ENCODE measurements around the gene VAT1L.

VAT1L gene

GRCh38 chr16:77836801-77837200, 48.4 kb downstream of the VAT1L start:
- DNase-seq = no peak

- DNase-seq = no peak
Observed at GRCh38 chr16:77838597-77839255, 50.4 kb downstream of the VAT1L start.

DNA sequence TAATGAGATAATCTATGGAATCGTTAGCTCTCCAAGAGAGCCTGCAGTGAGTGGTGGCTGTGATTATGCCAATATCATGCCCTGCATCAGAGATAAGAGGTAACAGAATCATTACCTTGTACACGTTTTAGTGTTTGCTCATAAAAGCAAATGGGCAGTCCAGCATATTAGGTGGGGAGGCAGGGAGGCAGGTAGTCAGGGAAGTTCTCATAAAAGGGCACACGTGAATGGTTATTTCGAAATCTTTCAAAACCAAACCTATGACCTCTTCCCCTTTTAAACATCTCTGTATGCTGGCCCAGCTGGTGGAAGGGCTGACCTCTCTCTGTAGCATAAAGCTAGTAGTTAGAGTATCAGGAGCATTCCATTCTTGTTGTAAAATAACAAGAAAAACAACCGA, 51.7 kb downstream of the VAT1L start:
- peak; percentile 41 for DNase-seq

DNA sequence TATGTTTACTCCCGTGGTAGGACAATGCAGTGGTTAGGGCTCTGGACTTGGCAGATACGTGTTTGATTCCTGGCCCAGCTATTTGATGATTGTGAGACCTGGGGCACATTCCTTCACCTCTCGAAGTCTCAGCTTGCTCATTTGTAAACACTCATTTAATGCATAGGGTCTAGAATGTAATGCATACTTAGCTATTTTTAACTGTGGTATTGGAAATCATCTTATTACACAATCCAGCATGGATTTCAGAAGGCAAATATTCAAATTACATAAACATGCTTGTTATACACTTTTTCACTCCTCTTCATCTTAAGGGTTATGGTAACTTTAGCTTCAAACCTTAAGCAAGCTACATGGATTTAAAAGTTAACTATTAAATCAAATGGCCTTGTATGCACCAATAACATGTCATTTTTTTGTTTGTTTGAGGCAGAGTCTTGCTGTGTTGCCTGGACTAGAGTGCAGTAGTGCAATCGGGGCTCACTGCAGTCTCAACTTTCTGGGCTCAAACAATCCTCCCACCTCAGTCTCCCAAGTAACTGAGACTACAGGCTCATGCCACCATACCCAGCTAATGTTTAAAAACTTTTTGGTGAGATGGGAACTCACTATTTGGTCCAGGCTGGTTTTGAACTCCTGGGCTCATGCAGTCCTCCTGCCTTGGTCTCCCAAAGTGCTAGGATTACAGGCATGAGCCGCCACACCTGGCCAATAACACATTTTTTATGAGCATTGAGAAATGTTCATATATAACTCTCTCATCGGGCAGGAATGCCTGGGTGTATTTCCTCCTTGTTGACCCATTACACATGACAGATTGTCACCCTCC, 52.5 kb downstream of the VAT1L start:
- DNase-seq = peak; percentile 5

GRCh38 chr16:77841502-77841763, 53.1 kb downstream of the VAT1L start:
- no peak for DNase-seq

- DNase-seq = no peak
Observed at GRCh38 chr16:77842468-77842867, 54.1 kb downstream of the VAT1L start.

DNA sequence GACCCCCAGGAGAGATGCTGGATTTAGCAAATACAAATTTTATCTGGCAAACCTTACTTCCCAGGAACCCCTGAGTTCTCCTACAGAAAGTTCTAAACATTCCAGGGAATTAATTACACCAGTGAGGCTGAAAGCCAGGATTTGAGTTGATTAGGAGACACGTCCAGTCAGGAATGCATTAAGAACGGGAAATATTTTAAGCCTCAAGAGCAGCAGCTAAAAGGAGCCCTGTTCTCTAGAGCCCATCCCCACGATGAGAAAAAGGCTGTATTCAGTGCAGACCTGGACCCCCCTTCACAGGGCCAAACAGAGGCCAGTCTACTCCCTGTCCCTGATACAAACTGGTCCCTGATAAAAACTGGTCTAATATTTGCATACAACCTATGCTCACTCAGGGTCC, 55.0 kb downstream of the VAT1L start:
- no peak for DNase-seq

DNA sequence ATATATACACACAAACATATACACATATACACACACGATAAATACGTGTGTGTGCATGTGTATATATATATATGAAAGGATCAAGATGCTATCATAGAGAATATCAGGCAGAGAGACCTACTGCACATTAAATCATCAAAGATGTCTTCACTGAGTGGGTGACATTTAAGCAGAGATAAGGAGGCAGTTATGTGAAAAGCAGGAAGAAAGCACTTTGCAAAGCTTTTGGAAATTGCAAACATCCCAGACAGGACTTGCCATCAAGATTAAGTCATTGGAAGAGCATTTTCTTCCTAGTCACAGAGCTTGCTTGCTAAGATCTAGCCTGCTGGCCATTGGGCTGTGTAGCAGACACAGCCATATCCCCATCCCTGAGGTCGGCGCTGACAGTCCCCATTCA, 56.4 kb downstream of the VAT1L start:
- no peak for DNase-seq

GRCh38 chr16:77849646-77850258, 61.4 kb downstream of the VAT1L start:
- no peak for DNase-seq

- no peak for DNase-seq
Observed at GRCh38 chr16:77850636-77851333, 62.4 kb downstream of the VAT1L start.

DNA sequence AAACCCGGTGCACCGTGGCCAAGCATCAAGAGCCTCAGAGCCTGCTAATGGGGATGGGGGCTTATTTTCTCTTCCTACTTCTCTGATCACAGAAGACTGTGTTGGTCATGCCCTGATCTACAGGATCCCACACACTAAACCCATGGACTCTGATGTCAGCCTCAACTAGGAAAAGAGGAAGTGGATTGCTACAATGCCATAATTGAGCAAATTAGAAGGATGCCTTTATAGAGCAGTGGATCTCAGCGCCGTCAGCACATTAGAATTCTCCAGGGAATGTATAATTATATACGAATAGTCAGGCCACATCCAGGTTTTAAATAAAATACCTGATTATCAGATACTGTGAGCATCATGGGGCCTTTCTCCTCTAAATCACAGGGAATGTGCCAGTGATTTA, 64.8 kb downstream of the VAT1L start:
- peak; percentile 75 for DNase-seq

DNA sequence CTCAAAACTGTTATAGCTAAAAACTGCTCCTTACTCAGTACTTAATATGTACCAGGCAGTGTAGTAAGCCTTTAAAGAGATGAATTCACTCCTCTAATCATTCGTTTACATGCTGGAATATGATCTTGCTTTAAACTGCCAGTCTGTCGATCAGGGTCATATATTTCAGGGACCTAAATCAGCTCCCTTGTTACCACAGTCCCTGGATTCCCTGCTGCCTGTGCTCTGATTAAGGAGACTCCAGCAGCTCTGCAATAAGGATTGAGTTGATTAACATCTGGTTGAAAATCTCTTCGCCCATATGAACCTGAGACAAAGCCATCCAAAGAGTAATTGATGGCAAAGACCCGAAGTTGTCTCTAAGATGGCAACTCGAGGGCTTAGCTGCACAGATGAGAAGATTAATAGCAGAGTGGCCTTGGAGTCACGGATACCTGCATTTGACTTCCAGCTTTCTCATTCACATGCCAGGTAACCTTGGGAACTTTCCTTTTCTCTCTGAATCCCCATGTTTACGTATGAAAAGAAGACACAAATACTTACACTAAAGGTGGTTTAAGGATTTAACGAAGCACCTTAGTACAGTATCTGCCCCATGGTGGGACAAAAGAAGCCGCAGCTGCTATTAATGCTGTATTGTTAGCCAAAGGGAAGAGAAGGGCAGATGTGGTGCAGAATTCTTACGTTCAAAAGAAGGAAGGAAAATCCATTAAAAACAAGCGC, 68.2 kb downstream of the VAT1L start:
- no peak for DNase-seq

GRCh38 chr16:77858060-77858459, 69.7 kb downstream of the VAT1L start:
- no peak for DNase-seq

DNA sequence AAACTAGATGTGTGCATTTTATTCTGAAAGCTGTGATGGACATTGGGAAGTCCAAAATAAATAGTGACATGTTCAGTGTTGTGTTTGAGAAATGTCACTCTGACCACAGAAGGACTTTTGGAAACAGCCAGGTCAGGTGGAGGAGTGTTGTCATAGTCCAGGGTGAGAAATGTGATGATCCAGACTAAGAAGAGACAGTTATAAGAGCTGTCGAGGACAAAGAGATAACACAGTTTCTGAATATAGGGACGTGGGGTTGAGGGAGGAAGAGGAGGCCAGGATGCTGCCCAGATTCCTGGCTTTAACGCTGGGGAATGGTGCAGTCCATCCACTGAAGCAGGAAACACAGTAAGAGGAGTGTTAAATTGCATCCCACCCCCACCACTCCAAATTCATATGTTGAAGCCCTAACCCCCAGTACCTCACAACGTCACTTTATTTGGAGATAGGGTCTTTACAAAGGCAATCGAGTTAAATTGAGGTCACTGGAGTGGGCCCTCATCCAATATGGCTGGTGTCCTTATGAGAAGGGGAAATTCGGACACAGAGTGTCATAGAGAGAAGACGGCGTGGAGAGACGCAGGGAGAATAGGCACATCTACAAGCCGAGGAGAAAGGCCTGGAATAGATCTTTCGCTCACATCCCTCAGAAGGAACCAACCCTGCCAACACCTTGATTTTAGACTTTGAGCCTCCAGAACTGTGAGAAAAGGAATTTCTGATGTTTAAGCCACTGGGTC, 71.3 kb downstream of the VAT1L start:
- DNase-seq = no peak

DNA sequence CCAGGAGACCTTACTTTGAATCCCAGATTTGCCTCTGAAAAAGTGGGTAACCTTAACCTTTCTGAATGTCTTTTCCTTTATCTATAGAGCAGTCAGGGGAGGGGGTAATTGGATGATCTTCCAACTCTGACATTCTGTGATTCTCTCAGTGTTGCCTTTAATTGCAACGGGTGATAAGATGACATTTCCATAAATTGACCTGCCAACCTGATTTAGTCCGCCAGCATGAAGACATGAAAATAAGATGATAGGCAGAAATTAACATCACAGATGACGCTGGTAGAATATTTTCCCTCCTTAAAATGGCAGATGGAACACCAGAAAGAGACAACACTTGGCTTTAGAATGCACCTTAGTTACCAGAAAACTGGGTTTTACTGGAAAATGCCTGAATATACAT, 72.6 kb downstream of the VAT1L start:
- DNase-seq = no peak

- no peak for DNase-seq
Observed at GRCh38 chr16:77863250-77863649, 74.9 kb downstream of the VAT1L start.

GRCh38 chr16:77866752-77867151, 78.4 kb downstream of the VAT1L start:
- no peak for DNase-seq

DNA sequence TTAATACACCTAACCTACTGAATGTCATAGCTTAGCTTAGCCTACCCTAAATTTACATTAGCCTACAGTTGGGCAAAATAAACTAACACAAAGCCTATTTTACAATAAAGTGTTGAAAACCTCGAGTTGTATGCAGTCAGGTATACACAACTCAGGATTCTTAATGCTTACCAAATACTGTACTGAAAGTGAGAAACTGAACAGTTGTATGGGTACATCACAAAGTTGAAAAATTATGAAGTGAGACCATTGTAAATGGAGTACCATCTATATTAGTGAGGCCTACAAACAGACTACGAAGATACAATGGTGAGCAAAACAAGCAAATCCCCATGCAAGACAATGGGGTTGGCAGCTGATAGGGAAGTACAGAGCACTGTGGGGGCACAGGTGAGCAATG, 79.7 kb downstream of the VAT1L start:
- no peak for DNase-seq

DNA sequence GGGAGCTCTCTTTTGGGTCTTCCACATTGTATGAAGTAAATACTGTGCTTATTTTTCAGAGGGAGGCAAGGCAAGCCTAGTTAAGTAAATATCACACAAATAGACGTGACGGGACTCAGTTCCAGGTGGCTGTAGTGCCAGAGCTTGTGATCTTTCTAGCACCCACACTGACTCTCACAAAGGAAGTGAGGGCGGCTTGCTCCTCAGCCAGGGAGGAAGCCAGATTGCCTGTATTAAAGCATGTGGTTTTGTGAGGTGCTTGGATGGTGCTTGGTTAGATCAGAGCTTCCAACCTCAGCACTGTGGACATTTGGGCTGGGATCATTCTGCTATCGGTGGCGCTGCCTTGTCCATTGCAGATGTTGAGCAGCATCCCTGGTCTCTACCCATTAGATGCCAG, 80.1 kb downstream of the VAT1L start:
- peak; percentile 44 for DNase-seq

DNA sequence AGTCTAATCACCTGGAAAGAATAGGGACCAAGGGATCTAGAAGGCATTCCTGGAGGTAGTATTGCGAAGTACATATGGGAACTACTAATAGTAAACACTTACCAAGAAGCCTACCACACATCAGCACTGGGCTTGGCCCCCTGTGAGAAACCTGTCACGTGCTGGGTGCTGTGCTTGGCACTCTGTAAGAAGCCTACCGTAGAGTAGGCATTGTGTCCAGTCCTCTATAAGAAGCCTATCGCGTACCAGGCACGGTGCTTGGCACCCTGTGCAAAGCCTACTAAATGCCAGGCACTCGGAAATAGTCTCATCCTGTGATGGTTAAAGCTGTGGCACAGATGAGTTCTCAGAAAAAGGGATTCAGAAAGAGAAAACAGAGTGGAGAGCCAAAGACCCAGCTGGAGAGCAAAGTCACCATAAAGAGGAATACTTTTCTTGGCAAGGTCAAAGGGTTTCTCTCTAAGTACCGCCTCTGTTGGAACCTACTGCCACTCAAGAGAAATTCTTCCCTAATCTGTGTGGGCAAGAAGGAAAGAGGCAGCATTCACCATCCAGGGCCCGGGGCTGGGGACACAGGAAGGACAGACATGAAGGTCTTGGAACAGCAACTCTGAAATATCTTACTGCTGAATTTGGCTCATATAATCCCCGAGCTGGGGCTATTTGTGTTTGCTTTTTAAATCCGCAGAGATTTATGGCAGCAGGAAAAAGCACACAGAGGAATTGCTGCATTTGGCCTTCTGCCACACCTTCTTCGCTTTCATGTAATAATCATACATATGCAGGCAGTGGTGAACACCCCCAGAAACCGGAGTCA, 81.8 kb downstream of the VAT1L start:
- DNase-seq = no peak

GRCh38 chr16:77871932-77872331, 83.6 kb downstream of the VAT1L start:
- no peak for DNase-seq

DNA sequence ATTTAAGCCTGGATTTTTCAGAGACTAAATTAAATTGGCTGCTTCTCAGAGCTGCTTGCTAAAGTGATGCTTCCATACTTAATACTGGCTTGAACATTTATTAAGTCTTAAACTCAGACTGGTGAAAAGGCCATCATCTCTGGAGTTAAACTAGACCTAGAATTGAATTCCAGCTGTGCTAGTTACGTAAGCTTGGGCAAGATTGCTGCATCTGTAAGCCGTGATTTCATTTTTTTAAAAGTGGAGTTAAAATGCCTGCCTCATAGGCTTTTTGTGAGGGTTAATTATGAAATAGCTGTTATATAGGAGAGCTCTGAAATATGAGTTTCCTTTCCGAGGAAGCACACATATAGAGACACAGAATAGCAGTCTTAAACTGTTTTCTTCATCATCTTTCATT, 84.7 kb downstream of the VAT1L start:
- DNase-seq = peak; percentile 35
